ENCODE data around the gene RGS12. TPM values are rescaled to one million over a fixed set of nuclear protein-coding genes. Genes with fewer than 3 reads are reported as not detected.

Gene RGS12
- total and polyA plus RNA-seq, 2 donors (not counting 1 experiment from before 2014, with no cell fraction given) = 3.5 to 13.9 TPM

GRCh38 chr4:3314706-3315260 is 22.0 kb downstream of the RGS12 start:
- ChIA-PET CTCF (no interaction called here), POLR2A (no interaction called here)
- 97% methylated on average over 10 of the region's 13 CpGs for WGBS (ENCODE audit: insufficient coverage)
- Histone ChIP-seq H2AFZ (ENCODE audit: insufficient read depth, low read depth, low read length, poor library complexity, severe bottlenecking) (no peak overlapping the region), H3K4me1 (ENCODE audit: control insufficient read depth in 2 of 2, insufficient read depth in 2 of 2, low read length in 2 of 2) (no peaks in the 10 kb centered on the region), H3K79me2 (ENCODE audit: control insufficient read depth, insufficient read depth, low read length) (no peaks in the 10 kb centered on the region), H3K9me3 (ENCODE audit: control extremely low read depth in 1 of 3, control insufficient read depth in 2 of 3, insufficient read depth in 1 of 3, low read length in 2 of 3) (peaks cover 0 to 3% (median 0%) of the 10 kb centered on the region in 3 donors), H4K20me1 (ENCODE audit: control insufficient read depth, insufficient read depth, low read length, poor library complexity, severe bottlenecking) (no peaks in the 10 kb centered on the region), H3K9ac (ENCODE audit: low read length) (no peak overlapping the region), H3K36me3 (replicated peaks in 1 of 2; ENCODE audit: control extremely low read depth in 1 of 2, control insufficient read depth in 1 of 2, extremely low read depth in 1 of 2, insufficient read depth in 2 of 2, low read length in 1 of 2) (no peaks in the 10 kb centered on the region), H3K4me2 (replicated peaks; ENCODE audit: low read depth, low read length, poor library complexity, severe bottlenecking) (no peak overlapping the region), H3K27me3 (replicated peaks in 1 of 4; ENCODE audit: control extremely low read depth in 1 of 4, control insufficient read depth in 3 of 4, insufficient read depth in 4 of 4, low read length in 3 of 4) (no peaks in the 10 kb centered on the region), H3K4me3 (ENCODE audit: control extremely low read depth in 1 of 5, extremely low read depth in 1 of 5, insufficient read depth in 1 of 5, low read depth in 2 of 5, low read length in 4 of 5) (no peak overlapping the region), H3K27ac (ENCODE audit: low read length in 2 of 2) (no peak overlapping the region)
- TF ChIP-seq EZH2 (IDR thresholded peaks at IDR 0.05; ENCODE audit: borderline replicate concordance, insufficient read depth, low read depth, low read length, poor library complexity, severe bottlenecking) = no peak
- no peak for TF ChIP-seq CTCF (IDR thresholded peaks at IDR 0.05)
- Mint-ChIP-seq H3K9me3 (ENCODE audit: insufficient read depth) (no peaks in the 10 kb centered on the region), H3K4me1 (no peaks in the 10 kb centered on the region), H3K27me3 (no peaks in the 10 kb centered on the region), H3K27ac (no peak overlapping the region), H3K4me3 (no peak overlapping the region)
- intact Hi-C loops (cut with micrococcal nuclease) = no loop called here
- DNase-seq = no peak
- no peak for ATAC-seq (ENCODE audit: low read depth)

GRCh38 chr4:3315566-3315965 is 22.7 kb downstream of the RGS12 start:
- Histone ChIP-seq H3K27ac (ENCODE audit: low read length in 2 of 2) (no peak overlapping the region), H3K9ac (ENCODE audit: low read length) (no peak overlapping the region), H3K4me1 (ENCODE audit: control insufficient read depth in 2 of 2, insufficient read depth in 2 of 2, low read length in 2 of 2) (no peaks in the 10 kb centered on the region), H3K36me3 (replicated peaks in 1 of 2; ENCODE audit: control extremely low read depth in 1 of 2, control insufficient read depth in 1 of 2, extremely low read depth in 1 of 2, insufficient read depth in 2 of 2, low read length in 1 of 2) (no peaks in the 10 kb centered on the region), H4K20me1 (ENCODE audit: control insufficient read depth, insufficient read depth, low read length, poor library complexity, severe bottlenecking) (no peaks in the 10 kb centered on the region), H3K9me3 (ENCODE audit: control extremely low read depth in 1 of 3, control insufficient read depth in 2 of 3, insufficient read depth in 1 of 3, low read length in 2 of 3) (peaks cover 0 to 3% (median 0%) of the 10 kb centered on the region in 3 donors), H2AFZ (ENCODE audit: insufficient read depth, low read depth, low read length, poor library complexity, severe bottlenecking) (no peak overlapping the region), H3K79me2 (ENCODE audit: control insufficient read depth, insufficient read depth, low read length) (no peaks in the 10 kb centered on the region), H3K4me2 (replicated peaks; ENCODE audit: low read depth, low read length, poor library complexity, severe bottlenecking) (no peak overlapping the region), H3K4me3 (ENCODE audit: control extremely low read depth in 1 of 5, extremely low read depth in 1 of 5, insufficient read depth in 1 of 5, low read depth in 2 of 5, low read length in 4 of 5) (no peak overlapping the region), H3K27me3 (replicated peaks in 1 of 4; ENCODE audit: control extremely low read depth in 1 of 4, control insufficient read depth in 3 of 4, insufficient read depth in 4 of 4, low read length in 3 of 4) (no peaks in the 10 kb centered on the region)
- Mint-ChIP-seq H3K4me1 (no peaks in the 10 kb centered on the region), H3K27ac (no peak overlapping the region), H3K27me3 (no peaks in the 10 kb centered on the region), H3K9me3 (ENCODE audit: insufficient read depth) (no peaks in the 10 kb centered on the region), H3K4me3 (no peak overlapping the region)
- ChIA-PET POLR2A (no interaction called here), CTCF (interaction anchor here (1.0 kb wide), 1 partner anchor 31 kb away, joined by 3 read pairs; no protein-coding TSS in a partner anchor)
- WGBS (ENCODE audit: insufficient coverage) = 81% methylated on average over 4 of the region's 7 CpGs
- DNase-seq (no peak), ATAC-seq (ENCODE audit: low read depth) (no peak)
- intact Hi-C loops (cut with micrococcal nuclease) = no loop called here
- TF ChIP-seq CTCF (IDR thresholded peaks at IDR 0.05) (no peak), EZH2 (IDR thresholded peaks at IDR 0.05; ENCODE audit: borderline replicate concordance, insufficient read depth, low read depth, low read length, poor library complexity, severe bottlenecking) (no peak)

All from B cell (primary cell).